ENCODE data around the gene PIK3R4.

The PIK3R4 gene

DNA sequence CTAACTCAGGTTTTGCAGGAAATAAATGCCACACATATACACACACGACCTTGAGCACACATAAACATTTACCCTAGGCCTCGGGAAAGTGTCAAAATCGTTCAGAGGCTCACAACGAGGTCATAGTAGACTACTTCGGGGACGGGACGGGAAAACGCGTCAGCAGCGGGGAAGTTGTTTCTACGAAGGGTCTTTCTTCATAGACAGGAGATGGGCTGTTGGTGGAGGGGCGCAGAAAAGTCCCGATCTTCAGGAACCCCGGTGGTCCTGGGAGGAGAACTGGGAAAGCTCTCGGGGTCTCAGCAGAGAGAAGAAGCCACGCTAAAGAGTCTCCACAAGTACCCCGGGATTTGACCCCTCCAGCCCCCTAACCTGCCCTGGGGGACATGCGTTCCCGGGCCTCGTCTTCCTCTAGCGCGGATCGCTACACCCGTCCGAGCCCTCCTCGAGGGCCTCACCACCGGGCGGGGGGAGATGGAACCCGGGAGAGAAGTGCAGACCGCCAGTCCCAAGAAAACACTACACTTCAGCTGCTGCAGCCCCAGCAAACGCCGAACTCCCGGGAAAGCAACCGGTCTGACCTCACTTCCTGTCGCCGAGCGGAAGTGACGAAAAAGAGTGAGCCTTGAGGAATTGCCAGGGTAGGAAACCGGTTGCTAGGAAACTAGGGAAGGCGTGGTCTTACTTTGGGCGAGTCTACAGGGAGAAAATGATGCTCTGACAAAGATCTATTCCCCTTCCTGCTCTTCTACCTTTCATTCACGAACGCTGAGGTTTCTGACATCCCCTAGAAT lies at the start of gene PIK3R4:
Gene PIK3R4, minus strand, starts transcription at position 584 of the 794 bp plus-strand sequence. CDS start 1,611 bp downstream, outside the sequence.
- TF ChIP-seq, protein P1, sequence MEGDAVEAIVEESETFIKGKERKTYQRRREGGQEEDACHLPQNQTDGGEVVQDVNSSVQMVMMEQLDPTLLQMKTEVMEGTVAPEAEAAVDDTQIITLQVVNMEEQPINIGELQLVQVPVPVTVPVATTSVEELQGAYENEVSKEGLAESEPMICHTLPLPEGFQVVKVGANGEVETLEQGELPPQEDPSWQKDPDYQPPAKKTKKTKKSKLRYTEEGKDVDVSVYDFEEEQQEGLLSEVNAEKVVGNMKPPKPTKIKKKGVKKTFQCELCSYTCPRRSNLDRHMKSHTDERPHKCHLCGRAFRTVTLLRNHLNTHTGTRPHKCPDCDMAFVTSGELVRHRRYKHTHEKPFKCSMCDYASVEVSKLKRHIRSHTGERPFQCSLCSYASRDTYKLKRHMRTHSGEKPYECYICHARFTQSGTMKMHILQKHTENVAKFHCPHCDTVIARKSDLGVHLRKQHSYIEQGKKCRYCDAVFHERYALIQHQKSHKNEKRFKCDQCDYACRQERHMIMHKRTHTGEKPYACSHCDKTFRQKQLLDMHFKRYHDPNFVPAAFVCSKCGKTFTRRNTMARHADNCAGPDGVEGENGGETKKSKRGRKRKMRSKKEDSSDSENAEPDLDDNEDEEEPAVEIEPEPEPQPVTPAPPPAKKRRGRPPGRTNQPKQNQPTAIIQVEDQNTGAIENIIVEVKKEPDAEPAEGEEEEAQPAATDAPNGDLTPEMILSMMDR (IDR thresholded peaks at IDR 0.05; ENCODE audit: unreplicated experiment in 3 of 3), result no peak
- Mint-ChIP-seq H3K27ac (peak within 1 kb of the TSS; percentile 95 to 99 (median 95)), H3K4me3 (peak within 1 kb of the TSS; percentile 86 to 93 (median 91)), H3K36me3 (ENCODE audit: low read depth) (peaks cover 26% of the 10 kb centered on the region), H3K9me3 (no peaks in the 10 kb centered on the region), H3K27me3 (ENCODE audit: low read depth) (no peaks in the 10 kb centered on the region), H3K4me1 (peaks cover 45% of the 10 kb centered on the region)

DNA sequence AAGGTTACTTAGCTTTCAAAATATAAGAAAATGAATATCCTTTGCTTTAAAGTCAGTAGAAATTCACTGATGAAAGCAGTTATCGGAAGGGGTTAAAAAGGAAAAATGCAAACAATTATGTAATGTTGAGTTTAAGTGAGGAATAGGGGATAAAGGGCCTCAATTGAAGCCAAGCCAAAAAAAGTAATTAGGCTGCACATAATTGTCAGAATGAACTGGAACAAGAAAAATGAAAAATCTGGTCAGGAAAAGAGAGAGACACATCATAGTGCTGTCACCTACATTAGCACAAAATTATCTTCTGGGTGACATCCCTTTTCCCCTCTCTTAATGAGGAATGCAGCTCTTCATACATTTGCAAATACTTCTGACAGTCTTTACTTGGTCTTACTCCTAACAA lies 48.8 kb upstream of the PIK3R4 start:
- H3K4me1 Mint-ChIP-seq, result peaks cover 24% of the 10 kb centered on the region

DNA sequence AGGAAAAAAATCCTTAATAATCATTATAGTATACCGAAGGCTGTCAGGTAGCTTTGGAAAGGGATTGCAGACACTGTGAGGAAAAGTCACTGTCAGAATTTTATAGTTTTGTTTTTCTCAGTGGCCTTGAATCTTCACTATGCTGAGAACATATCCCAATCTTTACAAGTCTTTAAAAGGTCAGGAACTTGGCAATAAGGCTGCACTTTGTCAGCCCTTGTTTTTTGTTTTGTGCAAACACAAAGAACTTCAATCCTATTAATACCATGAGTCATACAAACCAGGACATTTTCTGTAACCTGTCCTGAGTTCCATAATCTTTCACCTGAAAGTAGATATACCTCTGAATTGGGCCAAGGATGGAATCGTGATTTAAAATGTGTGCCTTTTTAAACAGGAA lies 45.6 kb upstream of the PIK3R4 start:
- Mint-ChIP-seq H3K36me3 (ENCODE audit: low read depth) (no peaks in the 10 kb centered on the region), H3K27ac (no peak overlapping the region), H3K4me1 (peaks cover 18% of the 10 kb centered on the region), H3K4me3 (no peak overlapping the region), H3K27me3 (ENCODE audit: low read depth) (peaks cover 5% of the 10 kb centered on the region), H3K9me3 (no peaks in the 10 kb centered on the region)
- TF ChIP-seq, protein P1 (IDR thresholded peaks at IDR 0.05; ENCODE audit: unreplicated experiment in 3 of 3), result no peak

More for the DNA sequence above, 48.8 kb upstream of the PIK3R4 start:
- TF ChIP-seq, protein P1 (IDR thresholded peaks at IDR 0.05; ENCODE audit: unreplicated experiment in 3 of 3), result no peak
- no peaks in the 10 kb centered on the region for H3K27me3 Mint-ChIP-seq (ENCODE audit: low read depth)
- H3K27ac Mint-ChIP-seq, result peak overlapping the region; percentile 45 to 71 (median 59)
- no peaks in the 10 kb centered on the region for H3K36me3 Mint-ChIP-seq (ENCODE audit: low read depth)
- H3K4me3 Mint-ChIP-seq, result no peak overlapping the region
- no peaks in the 10 kb centered on the region for H3K9me3 Mint-ChIP-seq

DNA sequence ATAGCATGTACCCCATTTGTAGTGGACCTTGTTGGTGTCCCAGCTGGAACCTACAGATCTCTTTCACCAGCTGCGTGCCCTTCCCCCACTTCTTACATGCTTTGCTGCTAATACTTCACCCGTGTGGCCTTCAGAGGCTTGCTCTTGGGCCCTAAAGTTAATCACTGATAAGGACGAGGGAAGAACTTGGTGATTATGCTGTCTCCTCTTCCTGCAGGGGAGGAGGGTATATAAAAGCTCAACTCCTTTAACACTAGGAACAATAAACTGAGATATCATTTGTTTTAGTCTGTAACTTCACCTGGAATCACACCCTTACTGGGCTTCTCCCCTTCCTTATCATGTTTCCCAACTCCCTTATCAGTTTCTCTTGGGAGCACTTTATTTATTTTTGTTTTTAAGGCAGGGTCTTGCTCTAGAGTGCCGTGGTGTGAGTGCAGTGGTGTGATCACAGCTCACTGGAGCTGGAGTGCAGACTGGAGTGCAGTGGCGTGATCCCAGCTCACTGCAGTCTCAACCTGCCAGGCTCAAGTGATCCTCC lies 43.2 kb upstream of the PIK3R4 start:
- H3K4me3 Mint-ChIP-seq, result no peak overlapping the region
- no peak overlapping the region for H3K27ac Mint-ChIP-seq
- H3K9me3 Mint-ChIP-seq, result no peaks in the 10 kb centered on the region
- peaks cover 9% of the 10 kb centered on the region for H3K4me1 Mint-ChIP-seq
- peaks cover 5% of the 10 kb centered on the region for H3K27me3 Mint-ChIP-seq (ENCODE audit: low read depth)
- H3K36me3 Mint-ChIP-seq (ENCODE audit: low read depth), result no peaks in the 10 kb centered on the region
- TF ChIP-seq, protein P1 (IDR thresholded peaks at IDR 0.05; ENCODE audit: unreplicated experiment in 3 of 3), result no peak

DNA sequence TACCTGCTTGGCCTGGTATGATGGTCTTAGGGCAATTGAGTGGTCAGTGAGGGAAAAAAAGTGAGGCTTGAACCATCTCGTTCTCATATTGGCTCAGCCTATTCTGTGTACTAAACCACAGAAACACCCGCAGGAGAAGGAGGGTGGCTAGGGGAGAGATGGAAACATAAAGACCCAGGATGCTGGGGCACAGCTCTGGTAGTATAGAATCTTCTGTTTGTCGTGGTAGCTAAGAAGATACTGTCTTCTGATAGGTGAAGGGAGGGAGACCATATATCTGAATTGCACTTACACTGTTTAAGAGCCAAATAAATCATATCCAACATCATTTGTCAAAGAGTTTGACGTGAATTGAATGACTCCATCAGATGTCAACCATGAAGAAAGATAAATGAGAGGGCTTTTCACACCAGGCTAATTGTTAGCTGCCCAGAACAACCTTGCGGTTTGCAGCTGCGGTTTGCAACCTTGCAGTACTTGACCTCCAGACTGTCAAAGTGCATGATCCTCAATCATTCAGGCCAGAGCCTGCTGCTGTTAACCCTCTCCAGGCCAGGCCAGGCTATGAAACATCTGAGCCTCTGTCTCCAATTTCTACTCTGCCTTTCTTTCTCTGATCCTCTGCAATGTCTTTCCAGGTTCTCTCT lies 40.9 kb upstream of the PIK3R4 start:
- no peaks in the 10 kb centered on the region for H3K9me3 Mint-ChIP-seq
- peaks cover 5% of the 10 kb centered on the region for H3K27me3 Mint-ChIP-seq (ENCODE audit: low read depth)
- peak overlapping the region in 1 of 3 experiments; percentile 4 for H3K27ac Mint-ChIP-seq
- TF ChIP-seq, protein P1 (IDR thresholded peaks at IDR 0.05; ENCODE audit: unreplicated experiment in 3 of 3), result no peak
- H3K4me3 Mint-ChIP-seq, result no peak overlapping the region
- no peaks in the 10 kb centered on the region for H3K36me3 Mint-ChIP-seq (ENCODE audit: low read depth)
- peaks cover 12% of the 10 kb centered on the region for H3K4me1 Mint-ChIP-seq
